Measurements from ENCODE around the gene ELMO1.

ELMO1 gene

DNA sequence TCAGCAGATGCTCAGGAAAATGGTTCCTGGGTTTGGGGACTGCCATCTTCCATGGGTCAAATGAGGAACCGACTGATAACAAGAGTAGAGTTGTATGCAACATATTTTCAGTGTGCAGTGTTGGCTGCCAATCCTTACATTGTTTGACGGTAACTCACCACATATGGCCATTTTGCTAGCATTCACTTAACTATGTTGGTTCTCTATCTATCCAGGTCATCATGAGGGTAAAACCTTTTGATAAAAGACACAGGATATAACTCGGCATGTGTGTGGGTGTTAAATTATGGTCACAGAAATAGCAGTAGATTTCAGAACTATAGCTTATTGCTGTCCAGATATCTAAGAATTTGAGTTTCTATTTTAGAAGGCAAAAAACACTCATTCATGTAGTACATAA, 583.6 kb downstream of the ELMO1 start:
- no peak for DNase-seq (ENCODE audit: low read depth in 1 of 2, low spot score in 1 of 2)

GRCh38 chr7:36863901-36864701, 584.6 kb downstream of the ELMO1 start:
- DNase-seq (ENCODE audit: low read depth in 1 of 2, low spot score in 1 of 2): no peak

DNA sequence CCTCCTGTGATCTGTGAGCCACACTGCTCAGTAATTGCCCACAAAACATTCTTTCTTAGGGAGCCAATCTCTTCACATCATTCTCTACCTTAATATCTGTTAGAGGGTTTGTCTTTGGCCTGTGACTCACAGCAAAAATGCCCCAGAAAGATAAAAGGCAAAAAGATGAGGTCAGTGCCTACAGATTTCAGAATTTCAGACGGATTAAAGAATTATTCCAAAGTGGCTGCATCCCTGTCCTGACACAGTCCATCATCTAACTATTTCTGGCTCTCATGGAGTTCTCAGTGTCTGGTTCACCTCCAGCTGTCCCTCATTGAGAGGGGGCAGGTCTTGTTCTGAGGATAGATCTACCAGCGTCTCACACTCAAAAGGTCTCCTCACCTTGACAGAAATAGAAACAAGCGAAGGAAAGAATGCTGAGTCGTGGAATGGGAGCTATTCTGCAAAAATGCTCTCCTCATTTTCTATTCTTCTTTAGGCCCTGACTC, 585.8 kb downstream of the ELMO1 start:
- no peak for DNase-seq (ENCODE audit: low read depth in 1 of 2, low spot score in 1 of 2)

GRCh38 chr7:36861656-36862055, 587.0 kb downstream of the ELMO1 start:
- DNase-seq (ENCODE audit: low read depth in 1 of 2, low spot score in 1 of 2): no peak

DNA sequence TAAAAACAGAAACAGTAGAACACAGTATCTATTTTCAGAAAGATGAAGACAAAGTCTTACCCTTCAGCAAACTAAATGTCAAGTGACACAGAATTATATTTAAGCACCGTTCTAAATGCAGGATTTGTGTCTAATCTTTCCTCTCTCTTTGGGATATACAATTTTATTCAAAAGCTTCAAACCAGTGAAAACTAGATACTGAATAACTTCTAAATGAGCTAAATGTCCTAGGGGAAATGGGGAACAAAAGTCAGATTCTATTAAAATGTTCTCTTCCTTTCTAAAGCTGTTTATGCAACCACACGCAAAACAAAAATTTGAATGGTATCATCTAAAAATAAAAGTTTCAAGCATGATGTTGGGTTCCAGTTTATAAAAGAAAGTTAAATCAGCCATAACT, 588.0 kb downstream of the ELMO1 start:
- DNase-seq (ENCODE audit: low read depth in 1 of 2, low spot score in 1 of 2): no peak

- DNase-seq (ENCODE audit: low read depth in 1 of 2, low spot score in 1 of 2): no peak
These were observed 593.3 kb downstream of the ELMO1 start for GRCh38 chr7:36855330-36855729.

DNA sequence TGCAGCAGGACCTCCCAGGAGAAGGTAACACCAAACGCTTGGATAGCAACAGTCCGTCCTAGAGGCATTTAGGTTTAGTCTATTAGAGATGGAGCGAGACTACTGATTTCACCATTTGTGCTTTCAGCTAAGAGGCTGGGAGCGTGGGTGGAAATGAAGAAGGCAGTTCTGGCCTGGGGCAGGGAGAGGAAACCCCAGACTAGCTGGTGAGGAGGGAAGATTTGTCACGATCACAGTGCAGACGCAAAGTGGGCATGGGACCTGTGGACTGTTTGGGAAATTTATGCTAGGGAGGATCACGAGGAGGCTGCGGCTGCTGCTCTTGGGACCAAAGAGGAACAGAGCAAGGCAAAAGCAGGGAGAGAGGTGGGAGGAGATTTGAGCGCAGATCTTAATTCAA, 594.0 kb downstream of the ELMO1 start:
- DNase-seq (ENCODE audit: low read depth in 1 of 2, low spot score in 1 of 2): no peak

DNA sequence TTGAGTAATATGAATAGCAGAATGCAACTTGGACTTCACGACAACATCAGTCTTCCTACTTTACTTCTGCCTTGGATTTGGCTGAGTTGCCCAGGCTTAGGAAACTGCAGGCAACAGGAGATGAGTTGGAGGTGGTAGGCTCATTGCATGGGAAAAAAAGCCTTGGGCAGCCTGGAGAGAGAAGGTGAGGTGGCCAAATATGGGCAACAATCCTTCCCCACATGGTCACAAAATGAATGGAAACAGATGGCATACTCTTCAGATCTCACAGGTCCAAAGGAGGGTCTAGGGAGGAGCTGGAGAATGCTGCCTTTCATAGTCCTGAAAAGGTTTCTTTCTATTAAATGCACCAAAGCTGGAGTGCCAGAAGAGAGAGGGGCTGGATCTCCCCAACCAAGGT, 595.7 kb downstream of the ELMO1 start:
- no peak for DNase-seq (ENCODE audit: low read depth in 1 of 2, low spot score in 1 of 2)

DNA sequence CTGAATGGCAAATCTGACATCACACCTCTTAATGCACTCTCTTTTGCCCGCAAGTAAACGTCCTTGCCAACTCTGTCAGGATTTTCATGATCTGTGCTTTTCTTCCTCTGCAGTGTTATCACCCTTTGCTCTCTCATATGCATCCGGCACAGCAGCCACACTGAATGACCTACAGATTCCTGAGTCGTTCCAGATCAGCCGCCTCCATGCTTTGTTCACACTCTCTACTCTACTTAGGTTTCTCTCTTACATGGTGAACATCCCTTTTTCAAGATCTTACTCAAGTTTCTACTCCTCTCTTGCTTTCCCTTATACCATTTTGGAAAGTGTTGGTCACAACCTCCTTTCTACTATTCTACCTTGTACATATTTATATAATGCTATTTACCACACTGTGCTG, 596.6 kb downstream of the ELMO1 start:
- no peak for DNase-seq (ENCODE audit: low read depth in 1 of 2, low spot score in 1 of 2)

DNA sequence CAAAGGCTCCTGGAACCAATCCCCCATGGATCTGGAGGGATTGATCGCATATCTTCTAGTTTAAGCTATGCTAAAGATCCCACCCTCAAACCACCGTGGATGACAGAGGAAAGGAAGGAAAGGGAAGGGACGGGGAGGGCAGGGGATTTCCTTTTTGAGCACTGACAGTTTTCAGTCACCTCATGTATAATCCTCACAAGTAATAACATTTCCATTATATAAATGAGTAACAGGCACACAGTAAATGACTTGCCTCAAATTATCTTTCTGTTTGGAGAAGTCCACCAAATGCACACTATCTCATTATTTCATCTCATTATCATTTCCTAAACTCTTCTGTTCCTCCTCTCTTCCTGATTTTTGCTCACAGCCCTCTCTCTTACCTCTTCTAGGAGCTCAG, 597.3 kb downstream of the ELMO1 start:
- no peak for DNase-seq (ENCODE audit: low read depth in 1 of 2, low spot score in 1 of 2)

DNA sequence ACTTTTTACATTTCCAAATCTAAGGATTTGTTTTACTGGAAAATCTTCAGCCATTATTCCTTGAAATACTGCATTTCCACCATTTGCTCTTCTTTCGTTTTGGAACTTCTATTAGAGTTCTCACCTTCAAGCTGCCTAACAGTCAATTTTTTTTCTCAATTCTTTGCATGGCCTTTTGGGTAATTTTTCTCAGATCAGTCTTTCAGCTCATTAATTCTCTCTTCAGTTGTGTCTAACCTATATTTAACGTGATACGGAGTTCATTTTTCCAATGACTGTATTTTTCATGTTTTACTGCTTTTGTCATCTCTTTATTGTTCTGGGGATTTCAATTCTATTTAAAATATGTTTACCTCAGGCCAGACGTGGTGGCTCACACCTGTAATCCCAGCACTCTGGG, 600.7 kb downstream of the ELMO1 start:
- no peak for DNase-seq (ENCODE audit: low read depth in 1 of 2, low spot score in 1 of 2)

DNA sequence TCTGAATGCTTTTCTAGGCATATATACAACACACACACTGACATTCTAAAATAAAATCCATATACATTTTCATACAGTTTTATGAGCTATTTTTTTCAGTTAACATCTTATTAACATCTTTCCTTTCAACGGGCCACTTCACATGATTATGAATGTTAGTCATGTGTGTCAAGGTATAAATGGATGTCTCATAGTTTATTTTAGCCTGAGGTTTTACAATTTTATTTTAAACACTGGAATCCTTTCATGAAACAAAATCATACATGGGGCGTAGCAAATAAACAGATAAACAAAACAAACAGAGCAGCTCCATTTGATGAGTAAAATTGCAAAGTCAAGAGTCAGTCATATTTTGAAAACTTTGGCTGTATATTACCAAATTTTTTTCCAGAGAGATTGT, 604.3 kb downstream of the ELMO1 start:
- DNase-seq (ENCODE audit: low read depth in 1 of 2, low spot score in 1 of 2): no peak

DNA sequence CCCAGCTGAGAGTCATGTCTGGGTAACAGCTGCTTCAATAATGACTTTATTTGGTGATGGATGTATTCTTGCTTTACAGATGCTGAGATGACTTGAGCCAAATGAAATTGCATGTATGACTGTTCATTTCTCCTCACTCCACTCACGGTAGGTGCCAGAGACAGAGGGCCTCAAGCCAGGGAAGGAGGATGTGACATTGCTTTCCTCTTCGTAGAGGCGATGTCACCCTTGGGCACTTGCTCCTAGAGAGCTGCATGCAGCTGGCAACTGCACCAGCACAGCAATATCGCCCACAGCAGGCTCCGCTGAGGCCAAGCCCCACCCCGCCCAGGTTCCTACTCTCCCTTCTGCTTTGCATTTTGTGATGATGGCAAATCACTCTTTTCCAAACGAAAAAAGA, 607.8 kb downstream of the ELMO1 start:
- DNase-seq (ENCODE audit: low read depth in 1 of 2, low spot score in 1 of 2): no peak

- DNase-seq (ENCODE audit: low read depth in 1 of 2, low spot score in 1 of 2): no peak
These were observed 609.9 kb downstream of the ELMO1 start for GRCh38 chr7:36838616-36839225.

DNA sequence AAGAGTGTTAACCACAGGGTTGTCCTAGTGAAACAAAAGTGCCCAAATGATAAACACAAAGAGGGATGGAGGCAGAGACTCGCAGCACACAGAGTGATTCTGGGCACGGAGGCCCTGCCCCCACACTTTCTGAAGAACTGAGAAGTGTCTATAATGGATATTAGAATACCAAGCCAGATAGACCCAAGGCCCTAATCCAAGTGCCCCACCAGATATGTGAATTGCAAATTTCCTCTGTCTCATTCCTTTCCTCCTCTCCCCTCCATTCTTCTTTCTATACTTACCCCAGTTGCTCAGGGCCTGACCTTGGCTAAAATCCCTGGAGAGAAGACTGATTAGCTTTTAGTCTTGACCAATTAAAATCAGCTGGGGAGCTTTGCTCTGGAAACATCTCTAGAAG, 617.6 kb downstream of the ELMO1 start:
- DNase-seq (ENCODE audit: low read depth in 1 of 2, low spot score in 1 of 2): no peak

- no peak for DNase-seq (ENCODE audit: low read depth in 1 of 2, low spot score in 1 of 2)
These were observed 620.6 kb downstream of the ELMO1 start for GRCh38 chr7:36827726-36828703.

GRCh38 chr7:36825501-36825900, 623.2 kb downstream of the ELMO1 start:
- no peak for DNase-seq (ENCODE audit: low read depth in 1 of 2, low spot score in 1 of 2)

- DNase-seq (ENCODE audit: low read depth in 1 of 2, low spot score in 1 of 2): no peak
These were observed 625.3 kb downstream of the ELMO1 start for GRCh38 chr7:36823353-36823752.

DNA sequence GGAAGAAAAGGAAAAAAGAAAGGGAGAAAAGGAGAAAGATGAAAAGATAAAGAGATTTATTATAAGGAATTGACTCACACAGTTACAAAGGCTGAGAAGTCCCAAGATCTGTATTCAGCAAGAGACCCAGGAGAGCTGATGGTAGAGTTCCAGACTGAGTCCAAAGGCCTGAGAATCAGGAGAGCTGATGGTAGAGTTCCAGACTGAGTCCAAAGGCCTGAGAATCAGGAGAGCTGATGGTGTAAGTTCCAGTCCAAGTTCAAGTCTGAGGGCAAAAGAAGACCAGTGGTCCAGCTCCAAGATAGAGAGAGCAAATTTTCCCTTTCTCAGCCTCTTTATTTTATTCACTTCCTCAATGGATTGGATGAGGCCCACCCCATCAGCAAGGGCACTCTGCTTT, 627.0 kb downstream of the ELMO1 start:
- DNase-seq (ENCODE audit: low read depth in 1 of 2, low spot score in 1 of 2): no peak

DNA sequence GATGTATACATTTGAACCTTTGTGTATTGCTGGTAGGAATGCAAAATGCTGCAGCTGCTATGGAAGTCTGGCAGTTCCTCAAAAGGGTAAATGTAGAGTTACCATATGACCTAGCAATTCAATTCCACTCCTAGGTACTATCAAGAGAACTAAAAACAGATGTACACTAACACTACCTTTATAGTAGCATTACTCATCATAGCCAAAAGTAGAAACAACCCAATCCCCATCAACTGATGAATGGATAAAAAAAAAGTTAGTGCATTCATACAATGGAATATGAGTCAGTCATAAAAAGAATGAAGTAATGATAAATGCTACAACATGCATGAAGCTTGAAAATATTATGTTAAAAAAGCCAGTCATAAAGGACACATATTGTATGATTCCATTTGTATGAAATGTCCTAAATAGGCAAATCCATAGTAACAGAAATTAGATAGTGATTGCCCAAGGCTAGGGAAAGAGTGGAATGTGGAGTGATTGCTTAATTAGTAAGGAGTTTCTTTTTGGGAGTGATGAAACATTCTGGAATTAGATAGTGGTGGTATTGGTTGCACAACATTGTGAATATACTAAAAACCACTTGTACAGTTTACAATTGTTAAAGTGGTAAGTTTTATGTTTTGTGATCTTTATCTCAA, 628.0 kb downstream of the ELMO1 start:
- DNase-seq (ENCODE audit: low read depth in 1 of 2, low spot score in 1 of 2): no peak

GRCh38 chr7:36819639-36820038, 629.0 kb downstream of the ELMO1 start:
- DNase-seq (ENCODE audit: low read depth in 1 of 2, low spot score in 1 of 2): no peak
